Central memory CD4-positive, alpha-beta T cell (primary cell): ENCODE measurements around the gene MARK1.

Experiments used
- DNase-seq: peaks from one replicate; pipeline ENCODE4 v3.0.0; 2022
- total RNA-seq, 3 experiments: gene quantifications; one replicate each; lab custom pipeline; 2026; lab: John Stamatoyannopoulos, UW

MARK1 gene
- total RNA-seq = 0 to 0.19 (median 0.04) reads per million in 3 experiments

DNA sequence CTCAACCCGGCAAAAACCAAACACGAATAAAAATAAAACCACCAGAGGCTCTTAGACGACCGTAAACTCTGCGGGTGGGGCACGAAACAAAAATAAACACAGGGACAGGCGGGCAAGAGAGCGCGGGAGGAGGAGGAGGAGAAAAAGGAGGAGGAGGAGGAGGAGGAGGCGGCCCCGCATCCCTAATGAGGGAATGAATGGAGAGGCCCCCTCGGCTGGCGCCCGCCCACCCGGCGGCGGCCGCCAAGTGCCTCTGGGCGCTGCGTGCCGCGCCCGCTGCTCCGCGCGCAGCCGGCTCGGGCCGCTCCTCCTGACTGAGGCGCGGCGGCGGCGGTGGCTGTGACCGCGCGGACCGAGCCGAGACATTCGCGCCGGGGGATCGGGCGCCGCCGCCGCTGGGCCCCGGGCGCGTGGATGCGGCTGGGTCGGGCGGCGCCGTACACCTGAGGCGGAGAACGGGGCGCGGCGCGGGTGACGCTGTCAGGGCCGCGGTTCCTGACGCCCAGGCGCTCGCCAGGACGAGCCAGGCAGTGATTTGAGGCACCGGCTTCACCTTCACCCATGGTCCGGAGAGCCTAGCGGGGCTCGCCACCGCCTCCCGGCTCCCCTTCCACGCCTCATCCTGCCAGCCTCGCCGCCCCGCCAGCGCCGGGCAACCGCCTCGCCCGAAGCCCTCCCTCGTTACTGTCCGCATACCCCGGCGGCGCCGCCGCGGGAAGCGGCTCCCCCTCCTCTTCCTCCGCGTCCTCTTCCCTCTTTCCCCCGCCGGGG is at the start of gene MARK1:
Gene MARK1 (plus strand): TSS at position 229 of the 771 bp plus-strand sequence. CDS start 687 bp downstream, outside the sequence.
- DNase-seq = no peak

DNA sequence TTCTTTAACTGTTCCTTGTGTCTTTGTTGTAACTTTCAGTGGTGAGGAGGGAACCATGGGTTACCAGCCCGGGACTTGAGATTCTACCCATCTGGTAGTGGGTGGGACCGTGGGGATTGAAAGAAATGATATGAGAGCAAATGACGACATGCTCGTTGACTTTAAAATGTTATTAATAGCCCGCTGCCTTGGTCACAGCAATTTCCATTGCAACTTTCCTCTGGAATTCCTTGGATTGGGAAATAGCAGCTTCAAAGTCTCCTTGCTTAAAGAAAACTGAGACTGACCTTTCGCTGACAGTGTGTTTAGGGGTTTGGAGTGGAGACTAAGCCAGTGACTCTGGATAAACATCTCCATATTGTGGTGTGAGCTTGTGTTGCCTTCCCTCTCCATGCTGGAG is 44.2 kb upstream of the MARK1 start:
- DNase-seq = no peak

DNA sequence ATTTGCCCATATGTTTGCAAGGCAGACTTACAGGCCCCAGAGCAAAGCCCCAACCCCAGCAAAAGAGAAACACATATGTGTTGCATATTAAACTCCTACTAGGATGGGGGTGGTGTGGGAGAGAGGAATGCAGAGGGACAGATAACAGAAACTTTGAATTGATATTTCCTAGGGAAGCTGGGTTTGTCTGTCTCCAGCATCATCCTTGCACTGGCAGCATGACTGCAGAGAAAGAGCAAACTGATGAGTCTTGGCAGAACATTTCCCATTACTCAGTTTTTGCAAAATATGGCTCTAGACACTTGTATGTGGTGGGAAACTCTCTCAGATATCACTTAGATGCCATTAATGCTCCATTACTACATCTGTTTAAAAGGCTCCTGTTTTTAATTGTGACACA is 43.8 kb upstream of the MARK1 start:
- no peak for DNase-seq

DNA sequence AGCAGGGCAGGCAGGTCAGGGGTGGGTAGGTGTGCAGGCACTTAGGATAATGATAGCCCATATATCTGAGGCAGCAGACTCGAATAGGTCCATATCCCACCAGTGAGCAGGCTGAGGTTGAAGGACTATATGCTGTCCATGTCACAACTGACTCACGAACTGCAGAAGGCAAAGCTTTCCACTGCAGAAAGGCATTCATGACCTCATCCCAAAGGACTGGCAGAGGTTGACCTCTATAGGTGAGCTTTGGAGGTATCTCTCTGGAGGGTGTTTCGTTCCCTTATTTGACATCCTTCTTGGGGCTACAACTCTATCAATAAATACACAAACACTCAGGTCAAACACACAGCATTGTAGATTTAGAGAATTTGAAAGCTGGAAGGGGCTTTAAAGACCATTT is 42.8 kb upstream of the MARK1 start:
- DNase-seq = no peak

DNA sequence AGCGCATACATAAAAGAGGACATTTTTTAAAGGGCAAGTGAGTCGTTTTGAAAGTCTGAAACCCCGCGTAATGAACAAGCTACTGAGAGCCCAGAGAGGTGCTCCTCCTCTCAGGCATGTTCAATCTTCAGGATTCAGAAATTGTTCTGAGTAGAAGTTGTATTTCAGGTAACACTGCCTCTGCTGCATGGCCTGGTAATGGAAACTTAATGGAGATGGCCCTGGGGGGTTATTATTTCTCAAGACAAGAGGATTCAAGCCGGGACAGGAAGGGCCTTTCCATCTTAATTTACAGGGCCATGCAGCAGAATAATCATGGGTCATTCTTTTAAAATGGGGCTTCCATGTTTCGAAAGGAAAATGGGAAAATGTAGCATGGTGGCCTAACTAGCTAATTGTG is 42.1 kb upstream of the MARK1 start:
- DNase-seq = no peak

DNA sequence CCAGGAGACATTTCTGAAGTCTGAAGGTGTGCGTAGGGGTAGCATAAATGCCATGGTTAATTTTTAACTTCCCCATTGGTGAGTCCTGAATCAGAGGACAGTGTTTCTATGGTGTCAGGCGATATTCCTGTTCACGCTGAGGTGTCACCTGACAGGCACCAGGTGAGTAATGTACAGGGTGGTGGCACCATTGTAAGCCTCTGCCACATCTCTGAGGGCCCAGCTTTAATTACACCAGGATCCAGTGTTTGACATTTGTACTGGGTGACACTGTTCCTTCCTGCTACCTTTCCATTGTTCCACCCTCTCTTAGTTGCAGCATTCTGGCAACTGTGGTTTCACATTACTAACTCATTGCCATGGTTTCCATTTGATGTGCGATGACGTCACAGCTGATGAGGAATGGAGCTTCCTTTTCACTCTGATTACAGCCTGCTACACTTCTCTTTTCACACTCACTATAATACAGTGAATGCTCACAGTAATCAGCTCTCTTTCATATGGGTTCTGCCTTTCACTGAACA is 40.6 kb upstream of the MARK1 start:
- no peak for DNase-seq

DNA sequence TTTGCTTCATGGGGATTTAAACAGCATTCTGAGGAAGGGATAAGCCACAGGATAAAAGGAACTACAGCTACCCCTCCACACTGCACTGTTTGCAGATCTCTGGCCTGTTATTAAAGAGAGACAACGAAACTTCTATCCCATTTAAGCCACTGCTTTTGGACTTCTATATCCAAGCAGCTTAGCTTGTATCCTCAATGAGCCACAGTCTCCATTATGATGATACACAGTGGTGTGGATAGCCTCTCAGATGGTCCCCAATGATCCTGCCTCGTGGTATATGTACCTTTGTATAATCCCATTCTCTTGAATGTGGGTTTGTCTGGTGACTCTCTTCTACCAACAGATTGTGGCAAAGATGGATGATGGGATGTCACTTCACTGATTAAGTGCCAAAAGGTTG is 36.0 kb upstream of the MARK1 start:
- DNase-seq = no peak

DNA sequence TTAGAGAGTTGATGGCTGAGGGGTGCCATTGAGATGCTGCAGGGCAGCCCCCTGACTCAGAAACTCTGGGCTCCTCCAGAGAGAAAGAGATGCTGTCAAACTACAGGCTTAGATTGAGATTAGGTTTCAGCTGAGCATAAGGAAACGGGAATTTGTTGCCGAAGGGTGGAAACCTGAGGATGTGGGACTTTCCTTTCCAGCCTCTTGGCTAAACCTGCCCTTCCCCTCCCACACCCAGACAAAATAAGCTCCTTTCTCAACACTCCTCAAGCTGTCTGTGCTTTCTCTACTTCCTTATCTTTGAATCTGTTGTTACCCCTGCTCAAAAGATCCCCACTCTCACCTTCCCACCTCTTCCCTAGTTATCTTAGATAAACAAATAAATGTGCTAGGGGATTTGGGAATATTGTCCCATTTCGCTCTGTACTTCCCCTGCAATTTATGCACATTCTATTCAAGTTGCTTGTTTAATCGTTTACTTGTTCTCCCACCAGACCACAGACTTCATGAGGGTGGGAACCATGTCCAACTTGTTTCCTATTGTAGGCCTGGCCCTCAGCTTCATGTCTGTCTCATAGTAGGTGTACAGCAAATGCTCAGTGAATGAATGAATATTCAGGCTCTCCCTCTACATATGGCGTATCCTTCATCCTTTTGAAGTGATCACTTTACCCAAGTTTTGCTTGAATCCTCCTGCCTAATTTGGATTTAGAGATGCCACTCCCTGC is 30.6 kb upstream of the MARK1 start:
- DNase-seq = no peak

DNA sequence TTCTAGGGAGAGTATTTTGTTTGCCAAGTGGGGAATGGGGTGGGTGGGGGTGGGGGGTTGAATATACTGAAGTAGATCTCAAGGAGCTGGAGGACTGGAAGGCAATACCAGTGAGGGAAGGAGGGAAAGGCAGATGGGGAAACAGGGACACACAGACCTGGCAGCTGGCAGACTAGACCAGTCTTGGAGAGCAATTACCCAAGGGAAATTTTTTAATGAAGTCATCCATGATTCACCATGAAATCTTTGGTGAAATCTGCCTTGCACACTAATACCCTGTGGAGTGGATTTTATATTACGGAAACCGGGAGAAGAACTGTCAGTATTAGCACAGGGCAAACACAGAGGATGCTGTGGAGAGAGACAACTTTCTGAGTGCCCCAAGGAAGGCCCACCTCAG is 29.7 kb upstream of the MARK1 start:
- no peak for DNase-seq

DNA sequence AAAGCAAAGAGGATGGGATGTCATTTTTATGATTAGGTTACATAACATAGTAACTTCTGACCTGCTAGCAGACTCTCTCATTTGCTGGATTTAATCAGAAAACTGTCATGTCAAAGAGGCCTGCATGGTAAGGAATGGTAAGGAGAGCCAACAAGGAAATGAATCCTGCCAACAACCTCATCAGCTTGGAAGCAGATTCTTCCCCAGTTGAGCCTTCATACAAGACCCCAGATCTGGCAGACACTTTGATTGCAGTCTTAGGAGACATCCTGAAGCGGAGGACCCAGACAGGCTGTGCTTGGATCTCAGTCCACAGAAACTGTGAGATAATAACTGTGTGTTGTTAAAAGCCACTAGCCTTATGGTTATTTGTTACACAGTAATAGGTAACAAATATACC is 27.6 kb upstream of the MARK1 start:
- no peak for DNase-seq

DNA sequence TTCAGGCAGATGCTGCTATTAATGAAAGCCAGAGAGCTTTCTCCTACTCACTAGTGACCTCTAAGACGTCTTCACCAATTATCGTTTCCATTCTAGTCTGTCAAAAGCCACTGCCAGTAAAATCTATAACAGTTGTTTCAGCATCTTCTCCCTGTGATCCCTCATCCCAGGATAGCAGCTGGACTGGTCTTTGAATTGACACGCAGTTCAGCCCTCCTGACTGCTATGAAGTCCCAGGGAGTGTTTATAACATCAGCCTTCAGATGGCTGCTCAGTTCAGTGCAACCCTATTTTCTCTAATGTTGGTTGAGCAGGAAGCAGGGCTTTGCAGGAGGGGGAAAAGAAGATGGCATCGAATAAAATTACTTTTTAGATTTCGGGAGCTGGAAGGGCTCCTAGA is 23.6 kb upstream of the MARK1 start:
- DNase-seq = no peak

DNA sequence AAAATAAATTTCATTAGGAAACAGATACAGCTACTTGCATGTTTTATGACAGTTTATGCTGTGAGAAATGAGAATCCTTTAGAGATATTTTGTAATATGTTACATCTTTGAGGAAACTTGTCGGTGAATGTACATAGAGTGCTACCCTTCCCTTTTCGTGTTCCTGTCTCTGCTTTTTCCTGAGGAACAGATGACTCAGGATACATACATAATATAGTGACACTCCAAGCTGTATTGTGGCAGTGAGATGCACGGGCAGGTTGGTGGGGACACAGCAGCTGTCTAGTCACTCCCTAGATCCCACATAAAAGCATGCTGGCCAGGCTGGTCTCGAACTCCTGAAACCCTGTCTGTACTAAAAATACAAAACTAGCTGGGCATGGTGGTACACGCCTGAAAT is 20.9 kb upstream of the MARK1 start:
- DNase-seq = no peak

DNA sequence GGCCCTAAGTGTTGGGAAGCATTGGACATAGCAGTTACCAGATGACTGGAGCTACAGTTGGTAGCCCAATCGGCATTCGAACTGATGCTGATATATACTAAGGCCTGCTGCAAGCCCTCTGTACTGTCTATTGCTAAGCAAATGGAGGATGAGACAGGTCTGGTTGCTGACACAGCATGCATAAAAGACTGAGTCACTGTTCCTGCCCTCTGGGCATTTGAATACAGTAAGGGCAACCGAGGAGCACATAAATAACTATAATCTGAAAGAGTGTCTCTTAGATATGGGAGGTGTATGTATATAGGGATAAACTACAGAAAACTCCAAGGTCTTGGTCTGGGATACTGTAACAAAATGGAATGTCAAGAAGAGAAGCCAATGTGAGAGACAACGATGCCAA is 16.8 kb upstream of the MARK1 start:
- DNase-seq = no peak

DNA sequence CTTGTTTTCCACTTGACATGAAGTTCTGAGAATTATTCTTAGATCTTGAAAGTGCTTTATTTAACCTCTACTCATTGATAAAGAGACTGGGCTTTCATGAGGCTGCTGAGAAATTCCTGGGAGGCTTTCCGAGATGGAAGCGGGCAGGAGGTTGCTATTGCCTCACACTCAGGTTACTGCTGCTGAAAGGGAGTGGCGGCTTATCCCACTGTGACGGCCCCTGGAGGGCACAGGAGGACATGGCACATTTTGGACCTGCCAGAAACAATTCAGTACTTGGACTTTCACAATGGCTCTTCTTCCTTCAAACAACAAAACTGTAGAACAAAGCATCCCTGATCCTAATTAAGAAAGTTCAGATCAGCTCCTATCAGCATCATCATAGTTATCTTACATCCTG is 16.2 kb upstream of the MARK1 start:
- DNase-seq = no peak

DNA sequence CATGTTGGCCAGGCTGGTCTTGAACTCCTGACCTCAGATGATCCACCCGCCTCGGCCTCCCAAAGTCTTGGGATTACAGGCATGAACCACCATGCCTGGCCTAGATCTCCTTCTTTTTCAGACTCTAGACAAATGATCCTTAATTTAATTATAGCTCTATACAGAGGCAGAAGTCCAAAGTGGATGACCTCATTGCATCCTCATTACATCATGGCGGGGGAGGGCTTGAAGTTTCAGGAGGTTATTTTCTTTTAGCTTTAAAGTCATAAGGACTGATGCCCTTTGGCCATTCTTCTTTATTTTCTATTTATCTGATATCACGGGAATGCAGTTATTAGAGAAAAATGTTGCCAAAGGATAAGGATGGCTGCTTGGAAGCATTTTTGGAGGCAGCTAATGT is 14.1 kb upstream of the MARK1 start:
- DNase-seq = no peak

DNA sequence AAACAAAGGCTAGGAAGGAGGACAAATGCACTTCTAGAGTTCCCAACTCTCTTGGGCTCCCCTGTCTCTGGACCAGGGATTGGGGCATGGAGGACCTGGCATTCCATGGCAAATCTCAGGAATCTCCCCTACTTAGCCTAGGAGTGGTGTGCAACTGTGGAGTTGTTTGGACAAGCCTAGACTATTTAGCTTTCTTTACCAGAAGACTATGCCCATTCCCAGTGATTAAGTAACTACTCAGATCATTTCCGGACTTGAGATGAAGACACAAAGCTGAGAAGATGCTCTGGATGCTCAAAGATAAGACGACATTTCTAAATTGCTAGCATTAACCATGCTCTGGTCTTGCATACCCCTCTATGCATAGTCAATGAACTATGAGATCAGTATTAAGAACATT is 13.7 kb upstream of the MARK1 start:
- DNase-seq = no peak

DNA sequence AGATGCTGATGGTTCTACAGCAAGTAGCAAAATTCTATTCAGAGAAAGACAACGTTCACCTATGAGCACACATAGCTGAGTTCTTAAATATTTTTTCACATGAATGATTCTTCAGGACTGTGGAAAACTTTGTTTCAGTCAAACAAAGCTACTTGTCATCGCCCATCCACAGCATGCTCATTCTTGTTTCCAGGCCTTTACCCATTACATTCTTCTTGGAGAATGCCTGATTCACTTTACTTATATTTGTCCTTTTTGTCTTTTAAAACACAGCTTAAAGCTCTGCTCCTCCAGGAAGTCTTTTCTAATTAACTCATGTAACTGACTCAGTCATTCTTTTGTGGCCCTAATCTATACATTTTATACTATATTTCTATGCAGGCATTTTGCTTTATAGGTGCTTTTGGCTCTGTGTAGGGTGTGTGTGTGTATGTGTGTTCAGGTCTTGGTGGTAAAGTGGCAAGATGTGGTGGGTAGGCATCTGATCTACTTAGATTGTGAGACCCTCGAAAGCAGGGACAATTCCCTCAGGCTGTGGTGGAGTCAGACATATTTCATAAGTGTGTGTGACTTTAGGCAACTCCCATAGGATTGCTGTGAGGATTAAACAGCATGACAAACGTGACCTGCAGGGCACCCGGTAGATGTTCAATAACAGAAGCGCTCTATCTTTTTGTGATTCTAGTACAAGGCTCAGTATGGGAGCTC is 11.8 kb upstream of the MARK1 start:
- no peak for DNase-seq

DNA sequence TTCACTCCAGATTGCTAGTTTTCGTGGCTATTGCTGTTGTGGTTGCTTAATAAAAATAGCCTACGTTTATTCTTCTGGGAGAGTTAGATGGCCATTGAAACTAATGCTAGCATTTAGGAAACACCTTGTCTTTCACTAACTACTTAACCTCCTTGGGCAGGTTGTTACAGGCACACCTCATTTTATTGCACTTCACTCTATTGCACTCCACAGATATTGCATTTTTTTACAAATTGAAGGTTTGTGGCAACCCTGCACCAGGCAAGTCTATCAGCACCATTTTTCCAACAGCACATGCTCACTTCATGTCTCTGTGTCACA is 11.3 kb upstream of the MARK1 start:
- DNase-seq = no peak

DNA sequence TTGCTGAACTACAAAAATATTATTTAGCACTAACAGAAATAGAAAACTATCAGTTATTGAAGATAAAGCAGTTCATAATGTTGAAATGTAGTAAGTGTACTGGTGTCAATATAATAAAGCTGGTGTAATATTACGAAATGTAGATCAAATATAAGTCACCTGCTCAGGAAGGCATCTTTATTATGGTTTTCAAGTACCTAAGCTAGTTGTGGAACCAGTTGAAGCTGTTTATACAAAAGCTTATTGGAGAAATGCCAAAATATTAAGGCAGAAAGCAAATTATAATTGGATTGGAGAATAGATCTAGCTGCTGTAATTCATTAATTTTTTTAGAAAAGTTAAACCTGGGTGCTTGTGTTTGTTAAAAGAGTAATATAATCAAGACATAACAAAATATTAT is 6.2 kb upstream of the MARK1 start:
- no peak for DNase-seq

DNA sequence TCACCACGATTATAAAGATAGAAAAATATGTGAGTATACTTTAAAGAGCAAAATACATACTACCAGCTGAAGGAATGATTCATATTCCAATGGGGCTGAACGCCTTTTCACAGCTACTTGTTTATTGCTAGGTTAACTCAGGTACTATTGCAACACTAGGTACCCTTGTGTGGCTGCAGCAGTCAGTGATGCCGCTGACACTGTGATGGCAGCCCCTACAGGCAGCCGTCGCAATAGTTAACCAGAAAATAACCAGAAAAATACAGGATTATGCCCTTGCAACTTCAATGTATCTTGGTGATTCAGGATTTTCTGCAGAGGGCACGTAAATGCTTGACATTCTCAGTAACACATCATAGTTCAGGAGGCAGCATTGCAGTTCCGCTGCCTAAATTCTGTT is 1.6 kb upstream of the MARK1 start:
- no peak for DNase-seq

DNA sequence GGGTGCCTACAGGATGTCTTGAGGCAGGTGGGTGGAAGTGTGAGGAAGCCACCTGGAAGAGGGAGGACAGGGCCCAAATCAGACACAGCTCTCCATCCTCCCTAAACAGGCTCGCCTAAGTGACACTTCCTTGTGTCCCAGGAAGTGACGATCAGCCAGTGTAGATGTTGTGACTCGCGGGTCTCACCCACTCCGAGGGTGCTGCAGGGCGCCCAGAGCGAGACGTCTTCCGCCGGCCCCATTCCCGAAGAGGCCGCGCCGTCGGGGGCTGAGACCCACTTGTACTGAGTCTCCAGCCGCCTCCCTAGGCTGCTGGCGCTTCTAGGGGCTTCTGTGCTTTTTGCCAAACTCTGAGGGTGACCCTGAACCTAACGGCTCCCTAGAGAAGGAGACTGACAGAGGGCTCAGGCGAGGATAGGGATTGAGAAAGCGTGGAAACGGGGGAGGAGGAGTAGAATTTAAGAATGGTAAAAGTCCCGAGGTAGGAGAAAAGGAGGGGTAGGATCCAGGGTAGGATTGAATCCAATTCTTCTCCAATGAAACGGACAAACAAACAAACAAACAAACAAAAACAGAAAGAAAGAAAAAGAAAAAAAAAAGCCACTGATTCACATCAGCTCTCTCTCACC is 543 bp upstream of the MARK1 start:
- no peak for DNase-seq

DNA sequence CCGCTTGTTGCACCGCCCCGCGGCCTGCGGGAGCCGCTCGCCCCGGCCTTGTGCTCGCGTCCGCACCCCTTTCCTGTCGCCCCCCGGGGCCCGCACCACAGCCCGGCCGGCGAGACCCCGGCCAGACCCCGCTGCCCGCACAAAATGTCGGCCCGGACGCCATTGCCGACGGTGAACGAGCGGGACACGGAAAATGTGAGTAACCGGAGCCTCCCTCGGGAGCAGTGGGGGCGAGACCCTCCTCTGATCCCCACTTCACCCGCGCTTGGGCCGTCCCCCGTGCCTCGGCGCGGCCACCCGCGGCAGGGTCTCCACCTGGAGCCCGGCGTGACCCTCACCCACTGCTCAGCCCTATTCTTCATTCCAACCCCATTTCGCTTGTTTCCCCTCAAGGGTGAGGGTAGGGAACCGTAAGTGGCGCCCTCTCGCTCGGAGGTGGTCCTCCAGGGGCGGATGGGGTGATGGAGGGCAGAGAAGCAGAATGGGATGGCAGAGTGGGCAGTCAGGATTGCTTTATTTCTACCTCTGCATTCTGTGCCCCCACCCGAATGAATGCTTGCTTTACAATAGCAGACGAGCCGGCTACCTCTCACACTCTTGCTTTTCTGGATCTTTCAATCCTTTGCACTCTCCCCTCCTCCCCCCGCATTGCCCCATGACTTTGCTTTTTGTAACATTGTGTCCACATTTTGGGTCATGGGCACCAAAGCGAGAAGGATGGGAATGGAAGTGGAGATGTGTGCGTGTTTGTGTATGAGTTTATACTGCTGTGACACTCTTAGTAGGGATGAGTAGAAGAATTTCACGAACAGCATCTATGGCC is 954 bp downstream of the MARK1 start:
- DNase-seq = no peak
